ENCODE measurements around the gene TPBGL. TPM values are rescaled to one million over a fixed set of nuclear protein-coding genes. Genes with fewer than 3 reads are reported as not detected.

Gene TPBGL
- total RNA-seq, 1 donor from 2014 or later = 0.64 TPM

- intact Hi-C loops (cut with DNase I) = no loop called here
- Histone ChIP-seq H3K9me3 (no peaks in the 10 kb centered on the region), H3K4me1 (peaks cover 5% of the 10 kb centered on the region), H3K27ac (no peak overlapping the region), H3K4me3 (no peak overlapping the region), H3K27me3 (peaks cover 44% of the 10 kb centered on the region), H3K36me3 (no peaks in the 10 kb centered on the region)
- DNase-seq (no peak), ATAC-seq (no peak)
- TF ChIP-seq, protein P1, sequence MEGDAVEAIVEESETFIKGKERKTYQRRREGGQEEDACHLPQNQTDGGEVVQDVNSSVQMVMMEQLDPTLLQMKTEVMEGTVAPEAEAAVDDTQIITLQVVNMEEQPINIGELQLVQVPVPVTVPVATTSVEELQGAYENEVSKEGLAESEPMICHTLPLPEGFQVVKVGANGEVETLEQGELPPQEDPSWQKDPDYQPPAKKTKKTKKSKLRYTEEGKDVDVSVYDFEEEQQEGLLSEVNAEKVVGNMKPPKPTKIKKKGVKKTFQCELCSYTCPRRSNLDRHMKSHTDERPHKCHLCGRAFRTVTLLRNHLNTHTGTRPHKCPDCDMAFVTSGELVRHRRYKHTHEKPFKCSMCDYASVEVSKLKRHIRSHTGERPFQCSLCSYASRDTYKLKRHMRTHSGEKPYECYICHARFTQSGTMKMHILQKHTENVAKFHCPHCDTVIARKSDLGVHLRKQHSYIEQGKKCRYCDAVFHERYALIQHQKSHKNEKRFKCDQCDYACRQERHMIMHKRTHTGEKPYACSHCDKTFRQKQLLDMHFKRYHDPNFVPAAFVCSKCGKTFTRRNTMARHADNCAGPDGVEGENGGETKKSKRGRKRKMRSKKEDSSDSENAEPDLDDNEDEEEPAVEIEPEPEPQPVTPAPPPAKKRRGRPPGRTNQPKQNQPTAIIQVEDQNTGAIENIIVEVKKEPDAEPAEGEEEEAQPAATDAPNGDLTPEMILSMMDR (IDR thresholded peaks at IDR 0.05) = no peak
Measured at GRCh38 chr11:75242722-75243600, 2.4 kb downstream of the TPBGL start.

DNA sequence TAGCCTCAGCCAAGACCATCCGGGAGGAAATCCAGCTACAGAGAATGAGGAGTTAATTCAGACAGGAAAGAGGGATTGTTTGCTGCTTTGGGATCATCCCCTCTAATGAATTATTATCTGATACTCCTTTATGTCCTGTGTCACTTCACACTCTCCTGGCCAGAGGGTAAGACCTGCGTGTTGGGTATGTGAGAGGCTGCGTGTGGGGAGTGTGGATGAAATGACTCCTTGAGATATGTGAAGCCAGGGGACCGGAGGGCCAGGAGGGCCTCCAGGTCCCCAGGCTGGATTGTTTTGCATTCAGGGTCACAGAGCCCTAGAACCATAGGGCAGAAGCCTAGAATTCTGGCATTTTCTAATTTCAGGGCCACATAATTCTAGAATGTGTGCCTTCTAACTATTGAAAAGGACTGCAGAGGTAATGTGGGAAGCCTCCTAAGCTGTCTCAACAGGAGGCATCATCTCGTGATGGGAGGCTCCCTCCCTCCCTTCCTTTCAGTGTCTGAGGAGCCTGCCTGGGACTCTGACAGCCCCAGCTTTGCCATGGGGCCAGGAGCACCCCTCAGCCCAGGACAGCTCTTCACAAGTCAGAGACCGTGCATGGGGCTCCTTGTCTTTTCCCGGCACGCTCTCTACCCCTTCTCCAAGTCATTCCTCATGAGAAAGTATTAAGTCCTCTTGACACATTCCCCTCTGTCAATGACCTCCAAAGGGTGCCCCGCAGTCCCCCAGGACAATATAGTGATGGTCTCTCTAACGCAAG, 3.7 kb downstream of the TPBGL start:
- Histone ChIP-seq H3K36me3 (no peaks in the 10 kb centered on the region), H3K4me1 (peaks cover 5% of the 10 kb centered on the region), H3K27me3 (peaks cover 38% of the 10 kb centered on the region), H3K4me3 (no peak overlapping the region), H3K9me3 (no peaks in the 10 kb centered on the region), H3K27ac (no peak overlapping the region)
- TF ChIP-seq, protein P1 (IDR thresholded peaks at IDR 0.05) = no peak
- ATAC-seq (no peak), DNase-seq (no peak)
- intact Hi-C loops (cut with DNase I) = no loop called here

- TF ChIP-seq, protein P1 (IDR thresholded peaks at IDR 0.05) = no peak
- DNase-seq = peak; percentile 52
- peaks cover 25% of the 10 kb centered on the region for H3K27me3 ChIP-seq
Measured at GRCh38 chr11:75245356-75246005, 4.9 kb downstream of the TPBGL start.

GRCh38 chr11:75246006-75246670, 5.6 kb downstream of the TPBGL start:
- Histone ChIP-seq H3K36me3 (no peaks in the 10 kb centered on the region), H3K4me3 (no peak overlapping the region), H3K9me3 (no peaks in the 10 kb centered on the region), H3K27me3 (peaks cover 20% of the 10 kb centered on the region), H3K4me1 (no peaks in the 10 kb centered on the region), H3K27ac (no peak overlapping the region)
- DNase-seq (peak; percentile 42), ATAC-seq (no peak)
- intact Hi-C loops (cut with DNase I) = loop anchor here (5.0 kb wide), 1 partner anchor 314 kb away; no protein-coding TSS in a partner anchor
- TF ChIP-seq, protein P1 (IDR thresholded peaks at IDR 0.05) = no peak

More at GRCh38 chr11:75245356-75246005, 4.9 kb downstream of the TPBGL start:
- ATAC-seq = no peak
- Histone ChIP-seq H3K4me1 (peaks cover 2% of the 10 kb centered on the region), H3K9me3 (no peaks in the 10 kb centered on the region), H3K36me3 (no peaks in the 10 kb centered on the region), H3K27ac (no peak overlapping the region), H3K4me3 (no peak overlapping the region)
- intact Hi-C loops (cut with DNase I) = loop anchor here (5.0 kb wide), 1 partner anchor 313 kb away; no protein-coding TSS in a partner anchor
